ENCODE measurements around the gene RAB6B.

RAB6B gene

GRCh38 chr3:133880287-133880686 is 15.4 kb downstream of the RAB6B start:
- H3K27ac ChIP-seq (ENCODE audit: low read length), result no peak overlapping the region
- no CpG with 5 or more reads among the region's 5 CpGs for WGBS (ENCODE audit: insufficient coverage, insufficient read length)

GRCh38 chr3:133878518-133878917 is 17.2 kb downstream of the RAB6B start:
- H3K9me3 ChIP-seq (ENCODE audit: control insufficient read depth, insufficient read depth, low read length), result no peaks in the 10 kb centered on the region
- H3K4me1 ChIP-seq (ENCODE audit: control insufficient read depth, insufficient read depth, low read length), result no peaks in the 10 kb centered on the region
- DNase-seq (ENCODE audit: low read depth, low spot score), result no peak
- H3K36me3 ChIP-seq (ENCODE audit: control insufficient read depth, insufficient read depth, low read length), result no peaks in the 10 kb centered on the region
- no peak overlapping the region for H3K4me3 ChIP-seq (ENCODE audit: low read length)
- no peak overlapping the region for H3K27ac ChIP-seq (ENCODE audit: low read length)
- no CpG with 5 or more reads among the region's 3 CpGs for WGBS (ENCODE audit: insufficient coverage, insufficient read length)
- H3K27me3 ChIP-seq (ENCODE audit: control insufficient read depth, insufficient read depth, low read length), result no peaks in the 10 kb centered on the region

More at GRCh38 chr3:133880287-133880686, 15.4 kb downstream of the RAB6B start:
- Histone ChIP-seq H3K36me3 (ENCODE audit: control insufficient read depth, insufficient read depth, low read length) (no peaks in the 10 kb centered on the region), H3K9me3 (ENCODE audit: control insufficient read depth, insufficient read depth, low read length) (no peaks in the 10 kb centered on the region), H3K4me1 (ENCODE audit: control insufficient read depth, insufficient read depth, low read length) (no peaks in the 10 kb centered on the region), H3K4me3 (ENCODE audit: low read length) (no peak overlapping the region), H3K27me3 (ENCODE audit: control insufficient read depth, insufficient read depth, low read length) (no peaks in the 10 kb centered on the region)
- DNase-seq (ENCODE audit: low read depth, low spot score), result no peak

GRCh38 chr3:133877221-133877620 is 18.5 kb downstream of the RAB6B start:
- H3K4me3 ChIP-seq (ENCODE audit: low read length), result no peak overlapping the region
- H3K4me1 ChIP-seq (ENCODE audit: control insufficient read depth, insufficient read depth, low read length), result 0 out of 2 replicates have a peak, but pooled peaks cover 2% of the 10 kb centered on the region
- H3K27me3 ChIP-seq (ENCODE audit: control insufficient read depth, insufficient read depth, low read length), result no peaks in the 10 kb centered on the region
- no CpG with 5 or more reads among the region's 2 CpGs for WGBS (ENCODE audit: insufficient coverage, insufficient read length)
- DNase-seq (ENCODE audit: low read depth, low spot score), result no peak
- no peaks in the 10 kb centered on the region for H3K9me3 ChIP-seq (ENCODE audit: control insufficient read depth, insufficient read depth, low read length)
- no peaks in the 10 kb centered on the region for H3K36me3 ChIP-seq (ENCODE audit: control insufficient read depth, insufficient read depth, low read length)
- H3K27ac ChIP-seq (ENCODE audit: low read length), result no peak overlapping the region

GRCh38 chr3:133874761-133875438 is 20.8 kb downstream of the RAB6B start:
- 0 out of 2 replicates have a peak, but pooled peaks cover 2% of the 10 kb centered on the region for H3K4me1 ChIP-seq (ENCODE audit: control insufficient read depth, insufficient read depth, low read length)
- H3K9me3 ChIP-seq (ENCODE audit: control insufficient read depth, insufficient read depth, low read length), result no peaks in the 10 kb centered on the region
- H3K4me3 ChIP-seq (ENCODE audit: low read length), result no peak overlapping the region
- no CpG with 5 or more reads among the region's 8 CpGs for WGBS (ENCODE audit: insufficient coverage, insufficient read length)
- no peaks in the 10 kb centered on the region for H3K27me3 ChIP-seq (ENCODE audit: control insufficient read depth, insufficient read depth, low read length)
- H3K27ac ChIP-seq (ENCODE audit: low read length), result no peak overlapping the region
- no peak for DNase-seq (ENCODE audit: low read depth, low spot score)
- H3K36me3 ChIP-seq (ENCODE audit: control insufficient read depth, insufficient read depth, low read length), result no peaks in the 10 kb centered on the region

- Histone ChIP-seq H3K9me3 (ENCODE audit: control insufficient read depth, insufficient read depth, low read length) (no peaks in the 10 kb centered on the region), H3K36me3 (ENCODE audit: control insufficient read depth, insufficient read depth, low read length) (no peaks in the 10 kb centered on the region), H3K4me3 (ENCODE audit: low read length) (no peak overlapping the region), H3K27me3 (ENCODE audit: control insufficient read depth, insufficient read depth, low read length) (no peaks in the 10 kb centered on the region), H3K27ac (ENCODE audit: low read length) (no peak overlapping the region), H3K4me1 (ENCODE audit: control insufficient read depth, insufficient read depth, low read length) (0 out of 2 replicates have a peak, but pooled peaks cover 2% of the 10 kb centered on the region)
- no CpG with 5 or more reads among the region's 1 CpG for WGBS (ENCODE audit: insufficient coverage, insufficient read length)
- DNase-seq (ENCODE audit: low read depth, low spot score), result no peak
Measured at GRCh38 chr3:133874344-133874743, 21.3 kb downstream of the RAB6B start.

- no peak overlapping the region for H3K4me3 ChIP-seq (ENCODE audit: low read length)
- H3K9me3 ChIP-seq (ENCODE audit: control insufficient read depth, insufficient read depth, low read length), result no peaks in the 10 kb centered on the region
- H3K4me1 ChIP-seq (ENCODE audit: control insufficient read depth, insufficient read depth, low read length), result peaks cover 2% of the 10 kb centered on the region; the same call in 1 of the 2 replicates
- H3K36me3 ChIP-seq (ENCODE audit: control insufficient read depth, insufficient read depth, low read length), result no peaks in the 10 kb centered on the region
- DNase-seq (ENCODE audit: low read depth, low spot score), result no peak
- no peaks in the 10 kb centered on the region for H3K27me3 ChIP-seq (ENCODE audit: control insufficient read depth, insufficient read depth, low read length)
- no peak overlapping the region for H3K27ac ChIP-seq (ENCODE audit: low read length)
- no CpG with 5 or more reads among the region's 7 CpGs for WGBS (ENCODE audit: insufficient coverage, insufficient read length)
Measured at GRCh38 chr3:133872781-133873180, 22.9 kb downstream of the RAB6B start.

GRCh38 chr3:133872161-133872560 is 23.5 kb downstream of the RAB6B start:
- H3K27me3 ChIP-seq (ENCODE audit: control insufficient read depth, insufficient read depth, low read length), result no peaks in the 10 kb centered on the region
- no peaks in the 10 kb centered on the region for H3K36me3 ChIP-seq (ENCODE audit: control insufficient read depth, insufficient read depth, low read length)
- H3K9me3 ChIP-seq (ENCODE audit: control insufficient read depth, insufficient read depth, low read length), result no peaks in the 10 kb centered on the region
- no peak for DNase-seq (ENCODE audit: low read depth, low spot score)
- peaks cover 2% of the 10 kb centered on the region; the same call in 1 of the 2 replicates for H3K4me1 ChIP-seq (ENCODE audit: control insufficient read depth, insufficient read depth, low read length)
- WGBS (ENCODE audit: insufficient coverage, insufficient read length), result no CpG with 5 or more reads among the region's 4 CpGs
- no peak overlapping the region for H3K4me3 ChIP-seq (ENCODE audit: low read length)
- no peak overlapping the region for H3K27ac ChIP-seq (ENCODE audit: low read length)

GRCh38 chr3:133871368-133872090 is 24.2 kb downstream of the RAB6B start:
- no peak for DNase-seq (ENCODE audit: low read depth, low spot score)
- no peaks in the 10 kb centered on the region for H3K27me3 ChIP-seq (ENCODE audit: control insufficient read depth, insufficient read depth, low read length)
- no peak overlapping the region for H3K4me3 ChIP-seq (ENCODE audit: low read length)
- H3K4me1 ChIP-seq (ENCODE audit: control insufficient read depth, insufficient read depth, low read length), result peaks cover 2% of the 10 kb centered on the region; the same call in 1 of the 2 replicates
- no peaks in the 10 kb centered on the region for H3K36me3 ChIP-seq (ENCODE audit: control insufficient read depth, insufficient read depth, low read length)
- H3K9me3 ChIP-seq (ENCODE audit: control insufficient read depth, insufficient read depth, low read length), result no peaks in the 10 kb centered on the region
- no peak overlapping the region for H3K27ac ChIP-seq (ENCODE audit: low read length)
- WGBS (ENCODE audit: insufficient coverage, insufficient read length), result no CpG with 5 or more reads among the region's 10 CpGs

- DNase-seq (ENCODE audit: low read depth, low spot score), result no peak
- H3K27me3 ChIP-seq (ENCODE audit: control insufficient read depth, insufficient read depth, low read length), result no peaks in the 10 kb centered on the region
- H3K9me3 ChIP-seq (ENCODE audit: control insufficient read depth, insufficient read depth, low read length), result no peaks in the 10 kb centered on the region
- peaks cover 2% of the 10 kb centered on the region; the same call in 1 of the 2 replicates for H3K4me1 ChIP-seq (ENCODE audit: control insufficient read depth, insufficient read depth, low read length)
- no peak overlapping the region for H3K4me3 ChIP-seq (ENCODE audit: low read length)
- H3K36me3 ChIP-seq (ENCODE audit: control insufficient read depth, insufficient read depth, low read length), result no peaks in the 10 kb centered on the region
- no peak overlapping the region for H3K27ac ChIP-seq (ENCODE audit: low read length)
Measured at GRCh38 chr3:133870822-133871221, 24.9 kb downstream of the RAB6B start.

GRCh38 chr3:133869586-133869985 is 26.1 kb downstream of the RAB6B start:
- Histone ChIP-seq H3K4me1 (ENCODE audit: control insufficient read depth, insufficient read depth, low read length) (peaks cover 2% of the 10 kb centered on the region; the same call in 1 of the 2 replicates), H3K27ac (ENCODE audit: low read length) (no peak overlapping the region), H3K4me3 (ENCODE audit: low read length) (no peak overlapping the region), H3K27me3 (ENCODE audit: control insufficient read depth, insufficient read depth, low read length) (no peaks in the 10 kb centered on the region), H3K9me3 (ENCODE audit: control insufficient read depth, insufficient read depth, low read length) (no peaks in the 10 kb centered on the region), H3K36me3 (ENCODE audit: control insufficient read depth, insufficient read depth, low read length) (no peaks in the 10 kb centered on the region)
- DNase-seq (ENCODE audit: low read depth, low spot score), result no peak
- no CpG with 5 or more reads among the region's 6 CpGs for WGBS (ENCODE audit: insufficient coverage, insufficient read length)

All from iPS DF 6.9 (cell line).